ENCODE results near the gene TMEM250. TPM values are rescaled to one million over a fixed set of nuclear protein-coding genes. Genes with fewer than 3 reads are reported as not detected.

The TMEM250 gene
- total and polyA plus RNA-seq, 8 donors: 10.7 to 42.1 (median 16.4) TPM

- H3K4me1 ChIP-seq: peaks cover 3 to 9% of the 10 kb centered on the region in 2 donors
- DNase-seq: no peak
- no peaks in the 10 kb centered on the region for H3K36me3 ChIP-seq
- no peak for TF ChIP-seq CTCF (IDR thresholded peaks at IDR 0.05)
- H3K4me3 ChIP-seq: no peak overlapping the region
- no peaks in the 10 kb centered on the region for H3K9me3 ChIP-seq
- H3K27ac ChIP-seq: no peak overlapping the region
- H3K27me3 ChIP-seq: peaks cover 14 to 59% of the 10 kb centered on the region in 2 donors
- no peak for ATAC-seq
- intact Hi-C loops (cut with DNase I): loop anchor here (10.0 kb wide), 2 partner anchors 154 to 264 kb away; no protein-coding TSS in a partner anchor
Measured at GRCh38 chr9:136128436-136128835, 9.8 kb upstream of the TMEM250 start.

GRCh38 chr9:136127313-136127712 is 8.6 kb upstream of the TMEM250 start:
- no peak overlapping the region for H3K27ac ChIP-seq
- intact Hi-C loops (cut with DNase I): loop anchor here (10.0 kb wide), 2 partner anchors 153 to 263 kb away; no protein-coding TSS in a partner anchor
- no peak overlapping the region for H3K4me3 ChIP-seq
- no peaks in the 10 kb centered on the region for H3K36me3 ChIP-seq
- no peak for DNase-seq
- H3K4me1 ChIP-seq: peaks cover 4 to 10% of the 10 kb centered on the region in 2 donors
- ATAC-seq: no peak
- no peak for TF ChIP-seq CTCF (IDR thresholded peaks at IDR 0.05)
- peaks cover 6 to 53% of the 10 kb centered on the region in 2 donors for H3K27me3 ChIP-seq
- H3K9me3 ChIP-seq: no peaks in the 10 kb centered on the region

GRCh38 chr9:136124976-136125692 is 6.5 kb upstream of the TMEM250 start:
- Histone ChIP-seq H3K27me3 (peaks cover 0 to 31% of the 10 kb centered on the region in 2 donors), H3K27ac (no peak overlapping the region), H3K4me1 (peaks cover 4 to 11% of the 10 kb centered on the region in 2 donors), H3K9me3 (no peaks in the 10 kb centered on the region), H3K4me3 (no peak overlapping the region), H3K36me3 (no peaks in the 10 kb centered on the region)
- intact Hi-C loops (cut with DNase I): loop anchor here (5.0 to 10.0 kb wide), 3 partner anchors 150 to 260 kb away; no protein-coding TSS in a partner anchor
- DNase-seq: no peak
- TF ChIP-seq CTCF (IDR thresholded peaks at IDR 0.05): no peak
- ATAC-seq: no peak

- peak; percentile 94 to 99 for TF ChIP-seq CTCF (IDR thresholded peaks at IDR 0.05)
- DNase-seq: peak; percentile 68 to 96 (median 72)
- Histone ChIP-seq H3K36me3 (no peaks in the 10 kb centered on the region), H3K27ac (no peak overlapping the region), H3K9me3 (no peaks in the 10 kb centered on the region), H3K4me3 (no peak overlapping the region), H3K27me3 (peaks cover 0 to 23% of the 10 kb centered on the region in 2 donors), H3K4me1 (peaks cover 10 to 24% of the 10 kb centered on the region in 2 donors)
- intact Hi-C loops (cut with DNase I): loop anchor here (5.0 to 10.0 kb wide), 3 partner anchors 148 to 258 kb away; no protein-coding TSS in a partner anchor
- ATAC-seq: peak; percentile 52
Measured at GRCh38 chr9:136122425-136123383, 4.0 kb upstream of the TMEM250 start.

Measured in left lung (tissue), 10 donors.